GM18505 (cell line): ENCODE data around the gene NRIP1.

Experiments
- ATAC-seq: cut with Tn5 transposase; IDR thresholded peaks from one replicate; pipeline ENCODE4 v1.9.1; 2021; ENCODE audit not compliant: unreplicated experiment
- POLR2A ChIP-seq: IDR thresholded peaks from 4 replicates; pipeline ENCODE4 v1.6.1; 2011; ENCODE audit warnings: borderline replicate concordance; ENCODE audit not compliant: insufficient read depth, insufficient read length; ENCODE audit errors: extremely low read depth

The NRIP1 gene

DNA sequence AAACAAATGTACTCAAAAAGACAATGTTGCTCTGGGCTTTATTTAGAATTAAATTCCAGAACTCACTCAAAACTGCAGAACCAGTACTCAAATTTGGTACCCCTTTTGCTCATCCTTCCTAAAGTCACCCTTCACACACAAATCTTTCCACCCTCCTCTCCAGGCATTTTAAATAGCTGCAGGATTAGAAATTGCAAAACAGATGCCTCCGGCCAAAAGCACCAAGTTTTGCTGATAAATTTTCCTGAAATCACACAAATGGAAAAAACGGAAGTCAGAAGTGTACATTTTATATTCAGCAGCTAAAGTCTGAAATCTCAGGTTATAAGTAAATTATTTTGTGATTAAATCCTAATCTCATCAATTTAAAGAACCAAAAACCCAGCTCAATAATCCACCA is 147.0 kb downstream of the NRIP1 start:
- no peak for ATAC-seq
- no peak for TF ChIP-seq POLR2A

GRCh38 chr21:14916676-14917141 is 148.1 kb downstream of the NRIP1 start:
- TF ChIP-seq POLR2A, result no peak
- ATAC-seq, result no peak

- TF ChIP-seq POLR2A, result no peak
- ATAC-seq, result no peak
Measured at GRCh38 chr21:14913638-14914037, 151.2 kb downstream of the NRIP1 start.

DNA sequence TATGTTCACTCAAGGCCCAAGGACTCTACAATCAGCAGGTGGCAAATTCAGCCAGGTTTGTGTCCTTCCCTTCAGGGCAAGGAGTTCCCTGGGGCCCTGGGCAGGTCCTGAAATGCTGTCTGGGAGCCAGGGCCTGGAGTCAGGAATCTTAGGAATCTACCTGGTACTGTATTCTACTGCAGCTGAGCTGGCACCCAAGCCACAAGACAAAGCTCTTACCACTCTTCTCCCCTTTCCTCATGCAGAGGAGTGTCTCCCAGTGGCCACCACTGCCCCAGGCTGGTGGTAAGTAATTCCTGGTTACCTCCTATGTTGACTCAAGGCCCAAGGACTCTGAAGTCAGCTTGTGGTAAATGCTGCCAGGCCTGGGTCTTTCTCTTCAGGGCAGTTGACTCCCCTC is 153.4 kb downstream of the NRIP1 start:
- no peak for ATAC-seq
- no peak for TF ChIP-seq POLR2A
